HG03442 (cell line): ENCODE results near the gene CHST12.

Experiments
- ATAC-seq: cut with Tn5 transposase; IDR thresholded peaks from one replicate; pipeline ENCODE4 v1.9.1; 2021; ENCODE audit warnings: mild to moderate bottlenecking, moderate library complexity; ENCODE audit not compliant: unreplicated experiment

Gene CHST12

DNA sequence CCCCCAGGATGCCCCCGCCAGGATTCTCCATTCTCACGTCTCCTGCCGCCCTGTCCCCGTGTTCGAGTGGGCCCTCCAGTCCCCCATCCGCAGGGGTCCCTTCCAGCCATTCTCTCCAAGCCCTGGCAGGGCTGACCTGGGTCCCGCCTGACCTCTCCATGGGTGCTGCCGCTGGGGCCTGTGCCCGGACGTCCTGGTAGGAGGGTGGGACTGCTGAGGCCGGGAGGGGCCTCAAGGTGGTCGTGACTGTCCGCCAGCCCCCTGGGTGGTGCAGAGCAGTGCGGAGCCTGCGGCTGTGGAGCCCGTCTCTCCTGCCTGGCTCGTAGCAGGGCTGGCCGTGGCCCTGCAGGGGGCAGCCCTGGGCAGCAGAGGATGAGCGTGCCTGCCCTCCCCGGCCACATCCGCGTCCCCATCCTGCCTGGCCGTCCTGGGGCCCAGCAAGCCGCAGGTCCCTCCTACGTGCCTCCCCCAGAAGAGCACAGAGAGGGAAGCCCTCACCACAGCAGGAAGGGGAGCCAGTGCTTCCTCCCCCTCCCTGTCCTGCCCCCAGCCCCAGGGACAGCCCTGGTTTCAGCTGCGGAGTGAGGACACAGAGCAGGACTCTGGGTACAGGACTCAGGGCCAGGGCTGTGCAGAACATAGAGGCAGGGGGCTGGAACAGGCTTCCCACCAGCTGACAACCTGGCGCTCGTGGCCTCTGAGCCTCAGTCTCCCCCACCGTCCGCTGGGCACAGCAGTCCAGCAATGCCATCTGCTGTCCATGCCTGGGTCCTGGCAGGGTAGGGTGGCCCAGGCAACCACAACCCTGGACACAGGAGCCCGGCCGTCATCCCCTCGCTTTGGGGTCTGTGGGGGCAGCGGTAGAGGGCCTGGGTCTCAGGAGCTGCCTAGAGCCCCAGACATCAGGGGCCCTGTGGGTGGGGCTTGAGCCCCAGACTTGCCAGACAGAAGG lies 74.3 kb downstream of the CHST12 start:
- ATAC-seq: peak; percentile 67

DNA sequence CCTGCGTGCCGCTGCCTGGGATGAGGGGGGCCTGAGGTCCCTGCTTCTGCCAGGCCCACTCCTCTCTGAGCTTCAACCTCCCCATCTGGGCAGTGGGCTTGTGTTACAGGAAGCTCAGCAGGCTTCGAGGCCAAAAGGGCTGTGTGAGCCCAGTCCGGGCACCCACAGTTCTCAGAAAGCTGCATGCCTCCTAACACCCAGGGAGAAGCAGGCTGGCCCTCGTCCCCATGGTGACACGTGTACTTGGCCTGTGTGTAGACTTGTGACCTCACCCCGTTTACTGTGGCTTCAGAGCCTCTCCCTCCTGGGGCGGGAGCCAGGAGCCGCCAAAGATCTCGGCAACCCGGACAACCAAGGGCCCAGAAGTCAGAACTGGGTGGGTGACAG lies 75.0 kb downstream of the CHST12 start:
- ATAC-seq: no peak

DNA sequence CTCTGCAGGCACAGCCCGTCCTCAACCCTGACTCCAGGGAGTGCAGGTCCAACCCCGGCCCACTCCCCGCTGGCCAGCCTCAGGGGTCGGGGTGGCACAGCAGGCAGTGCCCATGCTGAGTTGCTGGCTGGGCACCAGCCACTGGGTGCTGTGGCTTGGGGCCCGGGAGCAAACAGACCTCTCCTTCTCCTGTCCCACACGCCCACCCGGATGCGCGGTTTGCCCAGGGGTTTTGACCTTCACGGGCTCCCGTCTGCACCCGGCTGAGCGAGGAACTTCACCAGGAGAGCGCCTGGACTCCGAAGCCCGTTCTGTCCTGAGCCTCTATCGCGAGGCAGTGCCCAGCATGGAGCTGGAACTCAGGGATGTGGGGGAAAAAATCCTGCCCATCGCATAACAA lies 75.4 kb downstream of the CHST12 start:
- no peak for ATAC-seq

DNA sequence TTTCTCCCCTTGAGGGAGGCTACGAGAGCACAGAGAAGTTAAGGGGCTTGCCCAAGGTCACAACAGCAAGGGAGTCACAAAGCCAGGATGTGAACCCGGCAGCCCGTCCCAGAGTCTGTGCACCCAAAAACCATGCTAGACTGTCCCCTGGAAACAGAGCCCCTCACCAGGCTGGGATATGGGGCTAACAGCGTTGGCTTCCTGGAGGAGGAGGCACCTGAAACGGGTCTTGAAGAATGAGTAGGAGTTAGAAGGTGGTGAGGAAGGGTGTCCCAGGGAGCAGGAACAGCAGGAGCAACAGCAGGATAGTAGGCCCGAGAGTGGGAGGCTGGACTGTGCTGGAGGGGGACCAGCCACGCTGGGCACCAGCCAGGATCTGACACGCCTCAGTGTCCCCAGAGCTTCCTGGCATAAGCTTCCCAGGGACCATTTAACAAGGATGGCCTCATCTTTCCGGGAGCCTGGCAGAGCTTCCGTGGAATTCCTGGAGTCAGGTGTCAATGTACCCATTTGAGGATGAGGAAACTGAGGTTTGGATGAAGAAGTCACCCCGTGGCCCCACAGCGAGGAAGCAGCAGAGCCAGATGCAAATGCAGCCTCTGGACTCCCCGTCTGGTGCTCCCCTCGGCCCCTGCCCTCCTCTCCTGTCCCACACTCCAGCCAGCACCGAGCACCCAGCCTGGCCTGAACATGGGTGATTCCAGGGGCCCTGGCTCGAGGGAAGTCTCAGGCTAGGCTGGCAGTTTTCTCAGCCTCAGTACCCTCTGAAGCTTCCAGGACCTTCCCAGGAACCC lies 76.1 kb downstream of the CHST12 start:
- ATAC-seq: no peak

DNA sequence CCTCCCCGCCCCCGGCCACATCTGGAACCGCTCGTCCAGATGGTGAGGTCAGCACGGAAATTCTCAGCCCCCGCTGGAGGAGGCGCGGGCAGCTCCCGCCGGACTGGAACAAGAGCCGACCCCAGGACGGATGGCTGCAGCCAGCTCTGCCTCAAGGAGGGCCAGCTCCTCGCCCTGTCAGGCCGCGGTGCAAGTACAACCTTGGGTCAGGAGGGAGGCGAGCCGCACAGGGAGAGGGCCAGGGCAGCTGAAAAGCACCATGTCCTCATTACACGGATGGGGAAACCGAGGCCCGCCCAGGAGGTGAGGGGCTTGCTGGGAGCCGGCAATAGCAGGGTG lies 76.6 kb downstream of the CHST12 start:
- no peak for ATAC-seq

DNA sequence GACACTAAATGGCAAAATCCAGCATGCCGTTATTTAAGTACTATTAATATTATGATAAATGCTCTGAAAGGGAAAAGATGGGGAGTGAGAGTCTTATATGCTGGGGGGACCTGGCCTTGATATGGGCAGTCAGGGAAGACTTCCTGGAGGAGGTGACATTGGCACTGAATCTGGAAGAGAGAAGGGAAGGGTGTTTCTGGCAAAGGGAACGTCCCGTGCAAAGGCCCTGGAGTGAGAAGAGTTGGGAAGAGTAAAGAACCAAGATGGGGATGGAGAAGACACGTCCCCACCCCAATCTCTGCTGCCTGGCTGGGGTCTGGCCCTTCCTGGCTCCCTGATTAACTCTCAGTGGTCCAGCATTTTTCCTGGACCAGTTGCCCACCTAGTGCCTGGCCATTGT lies 77.8 kb downstream of the CHST12 start:
- no peak for ATAC-seq

DNA sequence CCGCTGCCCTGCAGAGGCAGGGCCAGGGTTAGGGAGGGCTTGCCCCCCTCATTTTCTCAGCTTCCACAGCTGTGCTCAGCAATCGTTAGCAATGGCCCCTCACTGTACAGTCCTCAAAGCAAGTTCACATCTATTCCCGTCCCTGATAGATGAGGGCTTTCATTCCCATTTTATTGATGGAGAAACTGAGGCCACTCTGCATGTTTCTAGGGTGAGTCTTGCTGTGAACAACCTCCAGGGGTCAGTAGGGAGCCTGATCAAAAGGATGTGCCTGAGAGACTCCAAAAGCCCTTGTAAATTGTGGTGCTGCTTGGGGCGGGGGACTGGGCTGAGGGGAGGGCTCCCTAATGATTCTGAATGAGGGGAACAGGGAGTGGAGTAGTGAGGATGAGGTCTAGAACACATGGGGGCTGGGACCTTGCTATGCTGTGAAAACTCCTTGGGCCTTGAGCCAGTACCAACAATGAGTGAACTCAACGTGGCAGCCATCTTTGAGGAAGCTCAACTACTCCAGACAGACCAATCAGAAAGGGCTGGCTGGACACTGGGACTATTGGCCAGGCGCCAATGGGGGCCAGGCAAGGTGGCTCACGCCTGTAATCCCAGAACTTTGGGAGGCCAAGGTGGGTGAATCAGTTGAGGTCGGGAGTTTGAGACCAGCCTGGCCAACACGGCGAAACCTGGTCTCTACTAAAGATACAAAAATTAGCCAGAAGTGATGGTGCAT lies 79.5 kb downstream of the CHST12 start:
- no peak for ATAC-seq

DNA sequence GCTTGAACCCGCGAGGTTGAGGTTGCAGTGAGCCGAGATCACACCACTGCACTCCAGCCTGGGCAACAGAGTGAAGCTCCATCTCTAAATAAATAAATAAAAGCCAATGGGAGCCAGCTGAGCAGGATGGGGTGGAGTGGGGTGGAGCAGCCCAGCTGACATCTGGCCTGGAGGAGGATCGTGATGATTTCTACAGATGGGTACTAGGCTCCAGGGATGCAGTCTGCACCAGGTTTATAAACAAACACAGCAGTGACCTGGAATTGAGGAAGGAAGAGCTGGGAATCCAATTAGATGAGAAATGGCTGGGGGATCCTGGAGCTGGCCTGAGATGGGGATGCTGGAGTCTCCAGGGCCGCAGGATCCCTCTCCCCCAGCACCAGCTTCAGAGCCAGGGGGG lies 80.1 kb downstream of the CHST12 start:
- ATAC-seq: no peak

DNA sequence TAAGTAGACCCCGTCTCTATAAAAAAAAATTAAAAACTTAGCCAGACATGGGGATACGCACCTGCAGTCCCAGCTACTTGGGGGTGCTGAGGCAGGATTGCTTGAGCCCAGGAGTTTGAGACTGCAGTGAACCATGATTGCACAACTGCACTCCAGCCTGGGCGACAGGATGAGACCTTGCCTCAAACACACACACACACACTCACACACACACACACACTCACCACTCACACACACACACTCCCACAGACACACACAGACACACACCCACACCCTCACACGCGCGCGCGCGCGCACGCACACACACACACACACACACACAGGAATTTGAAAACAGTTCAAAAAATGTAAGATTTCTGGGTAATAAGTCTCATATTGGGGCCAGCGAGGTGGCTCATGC lies 81.5 kb downstream of the CHST12 start:
- ATAC-seq: no peak

DNA sequence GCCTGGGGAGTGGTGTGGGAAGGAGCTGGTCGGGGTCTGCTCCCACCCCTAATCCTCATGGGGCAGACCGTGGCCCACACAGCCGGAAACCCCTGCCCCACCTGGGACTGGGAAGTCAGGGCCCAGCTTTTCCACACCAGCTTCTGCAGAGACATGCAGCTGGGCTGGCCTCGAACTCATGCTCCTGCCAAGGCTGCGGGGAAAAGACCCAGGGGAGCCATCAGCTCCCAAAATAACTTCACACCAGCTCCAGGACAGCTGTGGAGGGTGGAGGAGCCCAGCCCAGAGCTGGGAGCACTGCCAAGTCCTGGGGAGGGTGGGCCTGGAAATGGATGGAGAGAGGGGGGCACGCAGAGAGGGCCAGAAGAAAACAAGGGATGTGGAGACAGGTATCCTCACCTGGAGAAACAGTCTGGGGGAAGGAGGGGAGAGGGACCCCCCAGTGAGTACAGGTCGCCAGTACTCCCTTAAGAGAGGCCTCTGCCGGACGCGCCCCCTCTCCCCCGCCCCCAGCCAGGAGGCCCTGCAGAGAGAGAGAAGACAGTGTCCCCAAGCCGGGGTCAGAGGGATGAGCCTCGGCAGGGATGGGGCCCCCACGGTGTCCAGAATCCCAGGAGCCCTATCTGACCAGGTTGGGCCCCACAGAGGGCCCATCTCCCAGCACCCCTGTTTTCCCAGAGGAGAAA lies 84.3 kb downstream of the CHST12 start:
- no peak for ATAC-seq

DNA sequence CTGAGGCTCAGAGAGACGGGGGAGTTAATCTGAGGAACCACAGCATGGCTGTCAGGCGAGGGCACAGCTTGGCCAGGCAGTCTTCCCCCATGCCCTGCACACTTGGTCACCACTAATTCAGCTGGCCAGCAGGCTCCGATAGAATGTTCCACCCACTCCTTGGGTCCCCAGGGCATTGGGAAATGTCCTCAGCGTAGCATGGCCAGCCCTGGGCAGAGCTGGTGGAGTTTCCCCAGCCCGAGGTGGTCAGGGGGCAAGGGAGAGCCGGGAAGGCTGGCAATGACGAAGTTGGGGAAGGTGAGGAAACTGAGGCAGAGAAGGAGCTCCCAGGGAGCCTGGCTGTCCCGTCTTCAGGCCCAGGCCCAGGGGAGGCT lies 84.8 kb downstream of the CHST12 start:
- no peak for ATAC-seq

DNA sequence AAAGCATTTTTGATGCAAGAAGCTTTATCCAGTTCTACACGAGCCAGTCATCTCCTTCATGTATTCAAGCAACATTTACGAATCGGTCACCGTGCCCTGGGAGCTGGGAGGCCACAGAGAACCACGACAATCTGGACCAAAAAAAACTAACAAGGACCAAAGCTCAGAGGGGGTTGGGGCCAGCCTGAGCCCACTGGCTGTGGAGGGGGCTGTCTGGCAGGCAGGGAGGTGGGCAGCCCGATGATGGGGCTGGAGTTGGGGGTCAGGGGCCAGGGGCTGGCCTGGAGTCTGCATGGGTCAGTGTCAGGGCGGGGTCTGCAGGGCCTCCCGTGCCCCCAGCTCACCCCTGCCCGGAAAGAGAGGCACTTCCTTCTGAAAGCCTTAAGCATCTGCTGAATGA lies 85.3 kb downstream of the CHST12 start:
- ATAC-seq: no peak

DNA sequence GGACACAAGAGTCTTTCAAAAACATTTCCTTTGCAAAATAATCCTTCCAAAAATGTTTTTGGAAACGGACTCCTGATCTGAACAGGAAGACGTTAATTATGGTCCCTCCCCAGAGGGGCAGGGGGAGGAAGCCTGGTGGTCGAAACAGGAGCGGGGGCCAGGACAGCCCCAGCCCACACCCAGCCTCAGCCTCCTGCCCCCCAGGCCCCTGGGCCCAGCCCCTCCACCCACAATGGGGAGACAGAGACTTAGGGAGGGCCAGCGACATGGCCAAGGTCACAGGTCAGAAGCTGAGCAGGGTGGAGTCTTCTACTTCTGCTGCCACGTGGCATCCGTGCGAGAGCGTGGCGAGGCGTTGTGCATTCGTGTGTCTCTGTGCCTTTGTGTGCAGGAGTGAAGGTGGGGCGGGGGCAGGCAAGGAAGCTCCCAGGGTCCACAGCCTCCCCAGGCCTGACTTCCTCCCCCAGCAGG lies 86.8 kb downstream of the CHST12 start:
- ATAC-seq: no peak

DNA sequence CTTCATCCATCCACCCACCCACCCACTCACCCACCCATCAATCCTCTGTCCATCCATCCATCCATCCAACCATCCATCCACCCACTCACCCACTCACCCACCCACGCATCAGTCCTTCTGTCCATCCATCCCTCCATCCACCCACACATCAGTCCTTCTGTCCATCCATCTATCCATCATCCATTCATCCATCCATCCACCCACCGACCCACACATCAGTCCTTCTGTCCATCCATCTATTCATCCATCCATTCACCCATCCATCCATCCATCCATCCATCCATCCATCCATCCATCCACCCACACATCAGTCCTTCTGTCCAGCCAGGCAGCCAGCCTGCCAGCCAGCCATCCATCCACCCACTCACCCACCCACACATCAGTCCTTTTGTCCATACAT lies 88.6 kb downstream of the CHST12 start:
- no peak for ATAC-seq

DNA sequence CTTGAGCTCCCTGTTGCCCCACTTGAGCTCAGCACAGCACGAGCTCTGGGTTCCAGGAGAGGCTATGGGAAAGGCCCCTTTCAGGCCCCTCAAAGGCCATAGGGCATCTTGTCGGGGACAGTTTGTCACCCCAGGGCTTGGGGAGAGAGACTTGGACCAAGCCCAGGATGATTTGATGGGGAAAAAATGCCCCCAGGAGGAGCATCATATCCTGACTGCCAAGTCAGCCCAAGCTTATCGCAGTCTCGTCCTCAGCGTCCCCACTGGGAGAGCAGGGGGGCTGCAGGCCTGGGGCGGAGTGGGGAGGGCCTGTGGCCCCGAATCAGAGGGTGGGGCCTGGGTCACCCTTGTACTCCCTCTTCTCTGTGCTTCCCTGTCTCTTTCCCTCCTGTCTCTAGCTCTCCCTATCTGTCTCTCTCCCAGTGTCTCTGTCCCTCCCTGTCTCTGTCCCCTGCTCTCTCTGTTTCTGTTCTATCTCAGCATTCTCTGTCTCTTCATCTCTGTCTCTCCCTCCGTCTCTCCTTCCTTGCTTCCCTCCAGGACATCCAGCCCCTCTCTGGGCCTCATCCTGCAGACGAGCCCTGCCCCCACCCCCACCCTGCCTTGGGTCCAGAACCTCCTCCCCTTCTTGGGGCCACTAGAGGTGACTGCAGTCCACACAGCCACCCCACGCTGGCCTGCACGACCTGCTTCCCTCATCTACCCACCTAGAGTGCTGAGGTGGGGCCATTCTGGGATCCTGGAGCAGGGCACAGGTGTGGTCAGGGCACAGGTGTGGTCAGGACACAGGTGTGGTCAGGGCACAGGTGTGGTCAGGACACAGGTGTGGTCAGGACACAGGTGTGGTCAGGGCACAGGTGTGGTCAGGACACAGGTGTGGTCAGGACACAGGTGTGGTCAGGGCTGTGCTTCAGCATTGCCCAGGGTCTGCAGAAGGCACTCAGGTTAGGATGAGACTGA lies 90.1 kb downstream of the CHST12 start:
- no peak for ATAC-seq

DNA sequence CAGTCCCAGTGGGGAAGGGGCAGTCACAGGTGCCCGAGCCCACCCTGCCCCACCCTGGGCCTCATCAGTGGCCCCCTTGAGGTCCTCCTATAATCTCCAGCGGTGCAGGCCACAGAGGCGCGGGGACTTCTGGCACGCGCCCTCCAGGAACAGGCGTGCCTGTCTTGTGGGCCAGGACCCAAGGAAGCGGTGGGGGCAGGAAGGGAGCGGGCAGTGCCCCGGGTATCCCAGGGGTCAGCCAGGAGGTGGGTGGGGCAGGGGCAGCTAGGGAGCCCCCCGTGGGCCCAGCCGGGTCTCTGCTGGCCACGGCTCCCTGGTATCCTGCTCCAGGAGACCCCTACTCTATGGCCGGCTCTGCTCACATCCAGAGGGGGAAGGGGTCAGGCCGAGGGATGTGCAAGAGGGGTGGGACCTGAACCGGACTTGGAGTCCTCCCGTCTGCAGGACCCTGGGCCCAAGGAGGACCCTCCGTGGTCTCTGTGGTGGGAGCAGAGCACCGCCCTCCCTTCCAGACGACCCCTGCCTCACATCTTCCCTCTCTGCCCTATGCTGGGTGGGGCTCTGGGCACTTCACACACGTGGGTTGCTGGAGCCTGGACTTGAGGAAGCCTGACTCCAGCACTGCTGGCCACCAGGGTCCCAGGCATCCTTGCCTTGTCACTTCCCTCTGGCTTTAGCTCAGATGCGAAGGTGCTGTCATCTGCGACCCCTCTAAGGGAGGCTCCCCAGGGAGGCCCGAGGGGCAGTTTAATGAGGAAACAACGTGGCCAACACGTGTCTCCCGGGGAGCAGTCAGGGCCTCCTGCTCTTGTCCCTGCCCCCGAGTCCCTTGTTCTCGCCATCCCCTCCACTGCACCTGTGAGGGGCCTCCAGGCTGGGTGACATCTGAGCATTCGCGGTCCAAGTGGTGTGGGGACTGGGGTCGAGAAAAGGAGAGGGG lies 91.0 kb downstream of the CHST12 start:
- no peak for ATAC-seq

DNA sequence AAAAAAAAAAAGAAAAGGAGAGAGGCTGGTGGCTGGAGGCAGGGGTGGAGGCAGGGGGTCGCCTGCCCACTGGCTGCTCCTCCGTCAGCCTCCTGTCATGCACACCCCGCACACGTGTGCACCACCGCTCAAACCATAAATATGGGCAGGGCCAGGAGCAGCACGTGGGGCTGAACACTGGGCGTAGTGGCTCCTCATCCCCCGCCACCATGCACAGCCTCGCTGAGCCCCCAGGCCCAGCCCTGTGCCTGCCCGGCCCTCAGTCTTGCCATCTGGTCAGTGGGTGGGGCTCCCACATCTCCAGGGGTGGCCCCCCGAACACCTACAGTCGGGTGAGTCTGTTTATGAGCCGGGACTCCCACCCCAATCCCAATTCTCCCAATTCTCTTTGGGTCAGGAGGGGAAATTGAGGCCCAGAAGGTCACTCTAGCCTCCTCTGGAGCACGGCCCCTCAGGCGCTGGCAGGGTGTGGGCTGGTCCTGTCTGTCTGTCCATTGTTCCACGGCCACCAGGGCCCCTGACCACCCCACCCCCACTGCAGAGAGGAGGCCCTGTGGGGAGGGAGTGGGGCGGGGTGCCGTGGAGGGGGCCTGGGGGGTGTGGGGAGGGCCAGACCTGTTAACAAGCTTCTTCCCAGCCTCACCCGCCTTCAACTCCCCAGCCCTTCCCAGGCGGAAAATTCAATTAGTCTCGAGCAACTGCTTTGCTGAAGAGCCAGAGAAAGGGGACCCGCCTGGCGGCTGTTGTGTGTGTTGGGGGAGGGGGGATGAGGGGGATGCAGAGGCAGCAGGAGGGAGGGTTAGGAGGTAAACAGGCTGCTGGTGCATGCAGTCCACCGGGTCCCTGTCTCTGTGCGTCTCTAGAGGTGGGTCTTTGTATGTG lies 92.2 kb downstream of the CHST12 start:
- ATAC-seq: no peak

DNA sequence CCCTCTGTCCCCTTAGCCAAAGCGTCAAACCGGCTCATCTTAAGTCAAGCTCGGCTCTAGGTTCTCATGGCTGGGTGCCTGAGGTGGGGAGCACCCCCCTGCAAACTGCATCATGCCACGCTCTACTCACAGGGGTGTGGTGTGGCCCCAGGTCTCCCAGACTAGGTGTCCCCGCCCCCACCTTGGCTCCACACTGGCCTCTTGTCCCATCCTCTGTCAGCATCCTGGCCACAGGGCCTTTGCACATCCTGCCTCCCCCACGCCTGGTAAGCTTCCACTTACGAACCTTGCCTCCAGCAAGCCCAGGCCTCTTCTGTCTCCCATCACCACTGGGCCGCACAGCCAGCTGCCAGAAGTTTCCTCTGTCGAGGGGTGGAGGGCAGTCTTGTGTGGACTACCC lies 93.0 kb downstream of the CHST12 start:
- ATAC-seq: no peak
